HG02798 (cell line): ENCODE results near the gene RUBCNL.
"Not testable (repeated sequence)": the region's sequence is repeated elsewhere in the genome, so short reads cannot be mapped to it uniquely, and the experiment has no call there.

Experiments
- ATAC-seq: cut with Tn5 transposase; IDR thresholded peaks from one replicate; pipeline ENCODE4 v1.9.1; 2021; ENCODE audit warnings: mild to moderate bottlenecking; ENCODE audit not compliant: unreplicated experiment, poor library complexity

The RUBCNL gene

GRCh38 chr13:46374710-46375109, 12.3 kb downstream of the RUBCNL start:
- no peak for ATAC-seq

- no peak for ATAC-seq
Measured at GRCh38 chr13:46373623-46374022, 13.4 kb downstream of the RUBCNL start.

GRCh38 chr13:46372938-46373337, 14.1 kb downstream of the RUBCNL start:
- ATAC-seq, result not testable (repeated sequence)

GRCh38 chr13:46372071-46372470, 15.0 kb downstream of the RUBCNL start:
- no peak for ATAC-seq

GRCh38 chr13:46369506-46370277, 17.4 kb downstream of the RUBCNL start:
- peak; percentile 67 for ATAC-seq

- no peak for ATAC-seq
Measured at GRCh38 chr13:46367617-46368327, 19.3 kb downstream of the RUBCNL start.

- ATAC-seq, result no peak
Measured at GRCh38 chr13:46361276-46361934, 25.6 kb downstream of the RUBCNL start.

- no peak for ATAC-seq
Measured at GRCh38 chr13:46360604-46361003, 26.4 kb downstream of the RUBCNL start.

- no peak for ATAC-seq
Measured at GRCh38 chr13:46359714-46360113, 27.3 kb downstream of the RUBCNL start.

GRCh38 chr13:46355901-46356590, 31.0 kb downstream of the RUBCNL start:
- no peak for ATAC-seq

- ATAC-seq, result no peak
Measured at GRCh38 chr13:46355088-46355468, 32.0 kb downstream of the RUBCNL start.

- peak; percentile 40 for ATAC-seq
Measured at GRCh38 chr13:46354156-46355087, 32.6 kb downstream of the RUBCNL start.

GRCh38 chr13:46352805-46353204, 34.2 kb downstream of the RUBCNL start:
- no peak for ATAC-seq

GRCh38 chr13:46350003-46350402, 37.0 kb downstream of the RUBCNL start:
- no peak for ATAC-seq

- no peak for ATAC-seq
Measured at GRCh38 chr13:46348961-46349360, 38.1 kb downstream of the RUBCNL start.

GRCh38 chr13:46347277-46347676, 39.8 kb downstream of the RUBCNL start:
- no peak for ATAC-seq

- no peak for ATAC-seq
Measured at GRCh38 chr13:46345866-46346265, 41.2 kb downstream of the RUBCNL start.

- ATAC-seq, result no peak
Measured at GRCh38 chr13:46345398-46345797, 41.7 kb downstream of the RUBCNL start.

GRCh38 chr13:46343279-46343994, 43.6 kb downstream of the RUBCNL start:
- ATAC-seq, result no peak
